ENCODE data around the gene GPLD1.
"Not testable (repeated sequence)": the region's sequence is repeated elsewhere in the genome, so short reads cannot be mapped to it uniquely, and the experiment has no call there.

The GPLD1 gene

DNA sequence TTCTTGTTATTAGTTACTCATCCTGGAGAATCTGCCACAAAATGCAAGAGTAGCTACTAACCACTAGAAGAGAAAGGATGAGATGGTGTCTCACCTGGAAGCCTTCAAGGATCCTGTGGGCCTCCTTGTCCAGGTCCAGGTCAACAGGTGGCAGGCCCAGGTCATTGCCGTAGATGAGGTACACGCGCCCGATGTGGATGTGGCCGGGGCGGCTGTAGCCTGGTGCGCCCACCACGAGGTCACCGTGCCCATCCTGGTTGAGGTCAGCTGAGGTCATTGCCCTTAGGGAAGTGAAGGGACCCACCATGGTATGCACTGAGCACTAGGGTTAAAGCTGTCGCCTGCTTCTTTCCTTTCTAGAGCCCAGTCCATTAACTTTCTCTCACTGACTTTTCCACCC lies 35.5 kb downstream of the GPLD1 start:
- DNase-seq (ENCODE audit: low spot score): no peak

DNA sequence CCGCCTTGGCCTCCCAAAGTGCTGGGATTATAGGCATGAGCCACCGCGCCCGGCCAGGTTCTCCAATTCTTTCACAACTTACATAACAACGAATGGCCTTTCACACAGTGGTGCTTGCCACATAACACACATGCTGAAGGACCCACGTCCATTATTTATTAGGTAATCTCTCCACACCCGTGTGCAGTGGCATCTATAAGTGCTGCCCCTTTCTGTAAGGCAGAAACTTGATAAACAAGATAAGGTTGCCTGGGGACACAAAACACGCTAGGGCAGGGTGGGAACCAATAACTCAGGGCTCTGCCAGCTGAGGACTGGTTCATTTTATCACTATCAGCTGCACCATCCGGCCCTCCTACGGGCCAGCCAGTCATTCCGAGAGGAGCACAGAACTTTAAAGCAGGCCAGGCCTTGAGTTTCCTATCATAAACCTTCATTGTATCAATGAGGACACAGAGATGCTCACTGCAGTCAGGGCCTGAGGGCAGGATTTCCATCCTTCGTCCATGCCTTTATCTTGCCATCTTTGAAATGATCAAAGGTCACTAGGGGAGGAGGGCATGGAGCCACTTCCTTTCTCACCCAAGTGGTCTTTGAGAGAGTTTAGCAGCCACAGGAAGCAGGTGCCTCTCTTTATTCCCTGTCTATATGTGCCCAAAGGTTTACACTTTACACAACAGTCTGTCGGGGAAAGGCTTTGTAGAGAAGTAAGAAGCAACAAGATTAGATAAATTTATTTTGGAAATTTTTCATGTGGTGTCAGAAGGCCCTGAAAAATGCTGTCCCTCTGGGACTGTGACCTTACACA lies 37.6 kb downstream of the GPLD1 start:
- DNase-seq (ENCODE audit: low spot score): no peak

DNA sequence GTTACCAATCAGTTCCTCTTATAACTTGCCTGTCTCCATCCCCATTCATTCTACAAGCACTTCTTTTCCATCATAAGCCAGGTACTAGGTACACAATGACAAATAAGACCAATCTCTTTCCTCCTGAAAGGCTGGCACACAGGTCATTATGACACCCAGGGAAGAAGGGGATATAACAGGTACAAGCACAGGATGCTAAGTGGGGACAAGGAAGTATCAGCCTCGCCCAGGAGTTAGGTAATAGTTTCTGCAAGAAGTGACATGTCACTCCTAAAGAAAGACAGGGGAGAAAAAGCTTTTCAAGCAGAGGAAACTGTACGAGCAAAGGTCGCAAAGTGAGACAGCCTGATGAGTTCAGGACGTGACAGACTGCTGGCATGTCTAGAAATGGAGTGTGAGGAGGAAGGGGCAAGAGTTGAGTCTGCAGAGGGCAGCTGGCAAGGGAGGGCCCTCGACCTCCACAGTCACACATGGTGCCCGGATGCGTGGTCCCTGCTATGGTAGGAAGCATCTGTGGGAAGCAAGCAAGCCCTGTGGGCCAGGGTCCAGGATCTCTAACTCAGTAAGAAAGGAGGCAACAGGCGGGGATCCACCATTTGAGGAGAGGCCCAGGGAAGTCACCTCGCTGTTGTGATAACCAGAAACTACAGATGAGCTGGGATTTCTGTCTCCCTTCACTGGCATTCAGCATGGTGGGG lies 40.4 kb downstream of the GPLD1 start:
- no peak for DNase-seq (ENCODE audit: low spot score)

DNA sequence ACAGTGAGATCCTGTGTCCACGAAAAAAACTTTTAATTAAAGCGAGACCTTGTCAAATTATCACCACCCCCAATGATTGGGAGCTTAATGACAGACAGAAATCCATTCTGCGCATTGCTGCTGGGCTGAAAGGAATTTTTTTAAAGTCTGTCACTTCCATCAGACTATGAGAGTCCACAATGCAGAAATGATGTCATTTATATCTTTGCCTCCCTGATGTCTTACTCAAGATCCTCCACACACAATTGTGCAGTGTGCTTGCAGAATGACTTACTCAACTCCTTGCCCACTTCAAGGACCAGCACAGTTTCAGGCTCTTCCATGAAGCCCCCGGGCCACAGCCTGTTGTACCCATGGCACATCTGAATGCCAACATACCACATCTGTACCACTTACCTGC lies 41.0 kb downstream of the GPLD1 start:
- DNase-seq (ENCODE audit: low spot score): no peak

- DNase-seq (ENCODE audit: low spot score): no peak
Measured at GRCh38 chr6:24446670-24447069, 42.7 kb downstream of the GPLD1 start.

DNA sequence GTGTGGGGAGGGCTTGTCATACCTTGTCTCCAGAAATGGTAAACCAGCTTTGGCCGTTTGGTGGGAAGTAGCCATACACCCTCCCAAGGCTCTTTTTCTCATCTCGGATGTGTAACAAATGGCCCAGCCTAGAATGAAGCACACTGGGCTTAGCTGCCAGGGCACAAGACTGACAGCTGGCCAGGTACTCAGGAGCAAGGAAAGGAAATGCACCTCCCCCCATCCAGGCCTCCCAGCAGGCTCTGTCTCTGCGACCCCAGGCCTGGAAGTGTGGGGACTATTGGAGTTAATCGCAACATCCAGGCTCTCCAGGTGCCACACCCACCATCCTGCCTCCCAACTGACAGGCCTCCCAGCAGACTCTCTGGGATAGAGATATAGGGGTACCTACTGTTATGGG lies 43.7 kb downstream of the GPLD1 start:
- no peak for DNase-seq (ENCODE audit: low spot score)

DNA sequence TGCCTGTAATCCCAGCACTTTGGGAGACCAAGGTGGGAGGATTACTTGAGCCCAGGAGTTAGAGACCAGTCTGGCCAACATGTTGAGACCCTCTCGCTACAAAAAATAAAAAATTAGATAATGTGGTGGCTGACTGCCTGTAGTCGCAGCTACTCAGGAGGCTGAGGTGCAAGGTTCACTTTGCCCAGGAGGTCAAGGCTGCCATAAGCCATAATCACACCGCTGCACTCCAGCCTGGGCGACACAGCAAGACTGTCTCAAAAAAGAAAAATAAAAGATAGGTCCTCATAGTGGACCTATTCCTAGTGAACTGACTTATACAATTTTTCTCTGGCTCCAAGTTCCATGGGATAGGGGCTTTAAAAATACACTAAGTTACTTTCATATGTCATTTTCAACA lies 44.8 kb downstream of the GPLD1 start:
- DNase-seq (ENCODE audit: low spot score): no peak

GRCh38 chr6:24441599-24441904 lies 47.8 kb downstream of the GPLD1 start:
- no peak for DNase-seq (ENCODE audit: low spot score)

DNA sequence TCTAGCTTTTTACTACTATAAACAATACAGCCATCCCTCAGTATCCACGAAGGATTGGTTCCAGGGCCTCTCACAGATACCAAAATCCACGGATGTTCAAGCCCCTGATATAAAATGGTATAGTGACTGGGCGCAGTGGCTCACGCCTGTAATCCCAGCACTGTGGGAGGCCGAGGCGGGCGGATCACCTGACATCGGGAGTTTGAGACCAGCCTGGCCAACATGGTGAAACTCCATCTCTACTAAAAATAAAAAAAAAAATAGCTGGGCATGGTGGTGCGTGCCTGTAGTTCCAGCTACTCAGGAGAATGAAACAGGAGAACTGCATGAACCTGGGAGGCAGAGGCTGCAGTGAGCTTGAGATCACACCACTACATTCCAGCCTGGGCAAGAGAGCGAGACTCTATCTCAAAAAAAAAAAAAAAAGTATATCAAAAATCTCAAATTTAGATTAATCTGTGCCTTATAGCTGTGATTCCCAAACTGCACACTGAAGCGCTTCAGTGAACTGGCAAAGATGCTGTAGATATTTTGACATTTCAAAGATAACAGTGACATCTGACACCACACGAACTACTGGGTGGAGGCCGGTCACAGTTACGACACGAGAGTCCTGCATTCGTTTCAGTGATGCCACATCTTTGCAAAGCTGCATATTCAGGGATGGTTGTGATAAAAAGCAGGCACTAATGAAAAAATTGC lies 48.3 kb downstream of the GPLD1 start:
- DNase-seq (ENCODE audit: low spot score): no peak

DNA sequence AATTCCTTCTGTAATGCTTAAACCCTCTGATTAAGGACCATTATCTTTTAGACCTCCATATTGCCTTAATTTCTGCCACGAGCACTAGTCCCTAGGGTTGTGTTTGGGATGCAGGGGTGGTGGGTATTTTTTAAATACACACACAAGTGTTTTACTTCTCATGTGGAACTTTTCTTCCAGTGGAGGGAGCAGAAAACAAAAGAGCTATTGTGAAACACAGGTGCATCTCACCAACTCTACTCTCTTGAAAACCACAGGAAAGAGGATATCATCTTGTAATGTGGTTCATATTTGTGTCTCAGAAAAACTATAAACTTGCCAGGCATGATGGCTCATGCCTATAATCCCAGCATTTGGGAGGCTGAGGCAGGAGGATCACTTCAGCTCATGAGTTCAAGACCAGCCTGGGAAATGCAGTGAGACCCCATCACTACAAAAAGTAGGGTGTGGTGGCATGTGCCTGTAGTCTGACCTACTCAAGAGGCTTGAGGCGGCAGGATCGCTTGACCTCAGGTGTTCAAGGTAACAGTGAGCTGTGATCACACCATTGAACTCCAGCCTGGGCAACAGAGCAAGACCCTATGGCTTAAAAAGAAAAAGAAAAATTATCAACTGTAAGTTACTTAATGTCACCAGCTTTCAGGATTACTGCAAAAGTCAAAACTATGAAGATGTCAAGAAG lies 49.4 kb downstream of the GPLD1 start:
- no peak for DNase-seq (ENCODE audit: low spot score)

DNA sequence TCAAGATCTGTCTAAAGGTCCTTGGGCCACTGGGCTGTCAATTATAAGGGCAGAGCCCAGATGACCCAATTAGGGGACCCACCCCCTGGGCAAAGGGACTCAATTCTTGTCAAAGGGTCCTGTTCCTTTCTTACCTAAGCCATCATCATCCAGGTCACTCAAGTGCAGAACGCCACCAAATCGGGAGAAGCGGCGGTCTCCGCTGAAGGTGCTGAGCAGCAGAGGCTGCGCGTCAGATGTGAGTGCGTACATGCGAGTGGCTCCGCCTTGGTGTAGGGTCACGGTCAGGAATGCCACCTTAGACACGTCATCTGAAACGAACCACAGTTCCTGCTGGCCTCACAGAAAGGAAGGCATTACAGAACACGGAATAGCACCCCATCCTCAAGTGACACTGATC lies 52.4 kb downstream of the GPLD1 start:
- no peak for DNase-seq (ENCODE audit: low spot score)

DNA sequence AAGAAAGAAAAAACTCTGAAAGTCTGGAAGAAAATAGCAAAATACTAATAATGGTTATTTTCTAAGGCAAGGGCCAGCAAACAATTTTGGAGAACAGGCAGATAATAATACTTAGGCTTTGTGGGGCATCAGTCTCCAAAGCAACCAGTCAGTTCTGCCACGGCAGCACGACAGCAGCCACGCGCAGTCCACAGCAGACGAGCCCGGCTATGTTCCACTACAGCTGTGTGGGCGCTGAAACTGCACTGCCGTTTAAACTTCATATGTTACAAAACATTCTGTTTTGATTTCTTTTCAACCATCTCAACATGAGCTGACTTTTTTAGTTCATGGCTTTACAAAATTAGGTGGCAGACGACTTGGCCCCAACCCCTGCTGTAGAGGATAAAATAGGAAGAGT lies 56.8 kb downstream of the GPLD1 start:
- DNase-seq (ENCODE audit: low spot score): no peak

DNA sequence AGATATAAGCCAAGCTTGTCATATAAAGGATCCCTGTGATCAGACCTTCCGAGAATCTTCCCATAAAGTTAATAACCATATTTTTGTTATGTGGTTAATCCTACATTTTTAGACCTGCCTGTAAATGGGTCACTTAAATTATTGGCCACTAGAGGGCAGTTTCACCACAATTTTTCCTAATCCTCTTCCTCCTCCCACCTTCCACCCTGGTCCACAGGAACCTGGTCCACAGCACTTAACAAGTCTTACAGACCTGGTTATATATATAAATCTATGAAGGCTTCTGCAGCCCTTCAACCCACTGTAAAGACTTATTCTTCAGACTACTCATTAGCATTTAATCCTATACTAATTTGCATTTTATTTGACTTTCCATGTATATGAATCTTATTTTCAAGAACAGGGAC lies 58.3 kb downstream of the GPLD1 start:
- no peak for DNase-seq (ENCODE audit: low spot score)

DNA sequence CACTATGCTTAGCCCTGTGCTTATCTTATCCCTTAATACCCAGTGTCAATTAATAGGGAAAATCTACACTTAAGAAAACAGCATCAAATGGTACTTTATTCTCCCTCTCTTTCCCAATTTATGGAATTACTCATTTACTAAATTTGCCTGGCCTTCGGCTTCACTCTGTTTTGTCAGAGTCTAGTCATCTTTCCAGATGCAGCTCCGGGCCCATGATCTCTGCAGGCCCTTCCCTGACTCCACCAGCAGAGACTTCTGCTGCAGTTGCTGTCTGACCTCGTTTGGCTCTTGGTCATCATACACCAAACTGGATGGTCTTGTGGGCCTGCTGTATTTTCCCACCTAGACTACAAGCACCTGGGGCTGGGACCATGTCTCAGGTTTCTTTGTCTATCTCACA lies 59.3 kb downstream of the GPLD1 start:
- no peak for DNase-seq (ENCODE audit: low spot score)

GRCh38 chr6:24429146-24429545 lies 60.2 kb downstream of the GPLD1 start:
- no peak for DNase-seq (ENCODE audit: low spot score)

- no peak for DNase-seq (ENCODE audit: low spot score)
Measured at GRCh38 chr6:24428615-24429014, 60.8 kb downstream of the GPLD1 start.

DNA sequence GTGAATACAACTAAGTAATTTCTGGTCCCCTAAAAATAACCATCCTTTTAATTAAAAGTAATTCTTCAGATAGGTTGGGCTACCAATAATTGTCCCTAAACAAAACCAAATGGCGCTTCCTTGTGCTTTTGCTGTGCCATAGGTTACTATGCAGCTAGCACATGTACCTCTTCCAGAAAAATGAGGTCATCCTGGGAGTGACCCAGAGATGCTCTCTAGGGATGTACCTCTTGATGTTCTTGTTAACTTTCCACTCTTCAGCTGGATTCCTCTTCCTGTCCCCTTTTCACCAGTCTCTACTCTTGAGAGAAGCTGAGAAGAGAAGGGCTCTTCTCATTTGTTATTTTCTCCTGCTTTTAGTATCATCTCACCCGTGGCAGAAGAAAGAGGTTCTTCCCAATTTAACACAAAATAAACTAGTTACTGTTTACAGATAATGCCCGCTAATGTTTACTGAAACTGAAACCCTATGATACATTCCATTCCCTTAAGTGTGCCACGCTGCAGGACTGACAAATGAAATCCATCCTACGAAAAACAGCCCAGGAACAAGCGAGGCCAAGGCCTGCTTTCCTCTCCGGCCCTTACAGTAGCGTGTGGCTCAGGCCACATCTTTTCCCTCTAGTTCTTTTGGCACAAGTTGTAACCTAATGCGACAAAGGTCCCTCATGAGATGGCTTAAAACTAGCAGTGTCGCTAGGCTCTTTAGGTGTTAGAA lies 62.5 kb downstream of the GPLD1 start:
- no peak for DNase-seq (ENCODE audit: low spot score)

DNA sequence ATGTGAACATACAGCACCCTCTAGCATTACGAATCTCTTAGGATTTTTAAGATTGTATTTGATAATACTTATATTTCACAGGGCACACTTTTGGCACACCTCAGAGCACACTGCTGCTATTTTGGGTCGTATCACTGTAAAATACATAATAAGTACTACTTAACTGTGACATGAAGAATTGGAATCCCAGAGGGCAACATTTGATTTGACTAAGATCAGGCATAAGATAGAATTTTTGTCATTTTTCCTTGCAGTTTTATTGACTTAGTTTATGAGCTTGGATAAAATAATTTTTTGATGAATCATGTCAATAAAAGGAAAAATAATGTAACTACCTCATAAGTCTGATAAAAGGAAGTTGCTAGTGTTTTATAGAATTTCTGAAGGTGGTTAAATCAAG lies 64.3 kb downstream of the GPLD1 start:
- no peak for DNase-seq (ENCODE audit: low spot score)

GRCh38 chr6:24419526-24419925 lies 69.9 kb downstream of the GPLD1 start:
- DNase-seq (ENCODE audit: low spot score): no peak

- no peak for DNase-seq (ENCODE audit: low spot score)
Measured at GRCh38 chr6:24415753-24416152, 73.6 kb downstream of the GPLD1 start.

GRCh38 chr6:24414531-24414930 lies 74.8 kb downstream of the GPLD1 start:
- not testable (repeated sequence) for DNase-seq (ENCODE audit: low spot score)

DNA sequence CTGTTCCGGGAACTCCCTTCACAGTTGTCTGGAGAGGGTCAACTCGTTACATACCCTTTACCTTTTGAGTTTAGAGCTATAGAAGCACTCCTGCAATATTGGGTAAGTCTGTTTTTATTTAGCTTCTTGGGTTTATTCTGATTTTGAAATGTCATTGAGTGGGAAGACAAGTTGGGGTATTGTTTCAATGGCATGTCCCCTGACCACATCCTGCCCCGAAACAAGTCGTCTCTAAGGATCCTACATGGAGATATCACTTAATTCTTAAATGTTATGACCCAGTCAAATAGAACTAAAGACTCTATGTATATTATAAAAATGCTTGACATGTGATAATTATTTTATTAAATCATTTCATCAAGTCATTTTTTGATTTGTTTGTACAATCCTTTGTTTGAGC lies 77.1 kb downstream of the GPLD1 start:
- no peak for DNase-seq (ENCODE audit: low spot score)

All from pons (tissue), 1 donor.